Activated naive CD8-positive, alpha-beta T cell treated with anti-CD3 and anti-CD28 coated beads, Interleukin-2, amount 10 ng/mL, durations not matched to agents 7 days and 5 days (primary cell): ENCODE results near the gene ID1. TPM values are rescaled to one million over a fixed set of nuclear protein-coding genes. Genes with fewer than 3 reads are reported as not detected.

Source experiments
- ATAC-seq: fragments of 150-1000 bp; cut with Tn5 transposase; one replicate; pipeline ENCODE4 v1.10.0; 2021; ENCODE audit warnings: low read depth, moderate library complexity
- POLR2A ChIA-PET: fragments of 350-600 bp; sonication (Branson Sonifier 250); formaldehyde crosslinking; loops from one replicate; lab custom pipeline; 2021; ENCODE audit warnings: antibody characterized with exemption; lab: Charles Lee
- DNase-seq: peaks from one replicate; pipeline ENCODE4 v3.0.0; 2021
- H3K27ac Mint-ChIP-seq: one replicate; pipeline ENCODE4 v1.8.0; 2022; ENCODE audit warnings: mild to moderate bottlenecking, mixed read lengths
- H3K27me3 Mint-ChIP-seq: one replicate; pipeline ENCODE4 v1.8.0; 2022; ENCODE audit warnings: mild to moderate bottlenecking, moderate library complexity, mixed read lengths
- H3K36me3 Mint-ChIP-seq: one replicate; pipeline ENCODE4 v1.8.0; 2021; ENCODE audit warnings: mild to moderate bottlenecking, mixed read lengths
- H3K4me1 Mint-ChIP-seq: one replicate; pipeline ENCODE4 v1.8.0; 2021; ENCODE audit warnings: mixed read lengths
- H3K4me3 Mint-ChIP-seq: one replicate; pipeline ENCODE4 v1.8.0; 2022; ENCODE audit warnings: mild to moderate bottlenecking, moderate library complexity, mixed read lengths
- H3K9me3 Mint-ChIP-seq: one replicate; pipeline ENCODE4 v1.8.0; 2021; ENCODE audit warnings: mixed read lengths
- total RNA-seq, 2 experiments: library from RNA; stranded (reverse); gene quantifications; one replicate each; pipeline ENCODE4 v1.2.3, GENCODE V29; 2021

The ID1 gene, protein sequence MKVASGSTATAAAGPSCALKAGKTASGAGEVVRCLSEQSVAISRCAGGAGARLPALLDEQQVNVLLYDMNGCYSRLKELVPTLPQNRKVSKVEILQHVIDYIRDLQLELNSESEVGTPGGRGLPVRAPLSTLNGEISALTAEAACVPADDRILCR
- total RNA-seq: 1 to 10 TPM in 1 of 2 experiments, under 1 TPM in 1; 0.72 to 1.2 TPM

DNA sequence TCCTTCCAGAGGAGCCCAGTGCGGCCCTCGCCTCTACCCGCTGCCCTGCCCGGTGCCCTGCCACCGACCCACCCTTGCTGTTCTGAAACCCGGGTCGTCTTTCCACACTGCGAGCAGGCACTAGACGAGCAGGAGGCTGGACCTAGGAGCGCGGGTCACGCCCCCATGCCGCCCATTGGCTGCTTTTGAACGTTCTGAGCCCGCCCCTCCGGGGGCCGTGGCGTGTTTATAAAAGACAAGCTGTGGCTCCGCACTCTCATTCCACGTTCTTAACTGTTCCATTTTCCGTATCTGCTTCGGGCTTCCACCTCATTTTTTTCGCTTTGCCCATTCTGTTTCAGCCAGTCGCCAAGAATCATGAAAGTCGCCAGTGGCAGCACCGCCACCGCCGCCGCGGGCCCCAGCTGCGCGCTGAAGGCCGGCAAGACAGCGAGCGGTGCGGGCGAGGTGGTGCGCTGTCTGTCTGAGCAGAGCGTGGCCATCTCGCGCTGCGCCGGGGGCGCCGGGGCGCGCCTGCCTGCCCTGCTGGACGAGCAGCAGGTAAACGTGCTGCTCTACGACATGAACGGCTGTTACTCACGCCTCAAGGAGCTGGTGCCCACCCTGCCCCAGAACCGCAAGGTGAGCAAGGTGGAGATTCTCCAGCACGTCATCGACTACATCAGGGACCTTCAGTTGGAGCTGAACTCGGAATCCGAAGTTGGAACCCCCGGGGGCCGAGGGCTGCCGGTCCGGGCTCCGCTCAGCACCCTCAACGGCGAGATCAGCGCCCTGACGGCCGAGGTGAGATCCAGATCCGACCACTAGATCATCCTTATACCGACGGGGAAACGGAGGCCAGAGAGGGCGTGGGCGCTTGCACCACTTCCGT lies at the start of gene ID1:
Gene ID1, plus strand, starts transcription at position 259 of the 871 bp plus-strand sequence. Its CDS starts 99 bp downstream, at position 358.
- H3K27ac Mint-ChIP-seq: peak within 1 kb of the TSS; percentile 11

DNA sequence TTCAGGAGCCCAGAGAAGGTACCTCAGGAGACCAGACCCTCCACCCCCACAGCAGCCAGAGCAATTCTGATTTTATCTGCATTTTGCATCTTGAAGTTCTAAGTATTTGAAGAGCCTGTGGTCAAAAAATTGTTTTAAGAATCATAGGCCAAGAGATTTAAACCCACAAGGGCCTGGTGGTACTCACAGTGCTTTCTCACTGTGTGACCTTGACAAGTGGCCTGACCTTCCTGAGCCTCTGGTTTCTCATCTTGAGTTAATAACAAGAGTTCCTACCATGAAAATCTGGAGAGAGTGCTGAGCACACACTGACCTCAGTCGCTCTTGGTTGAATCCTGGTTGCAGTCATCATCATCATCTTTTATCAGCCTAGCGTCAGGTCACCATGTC lies 45.4 kb upstream of the ID1 start:
- H3K9me3 Mint-ChIP-seq: no peaks in the 10 kb centered on the region
- peak overlapping the region; percentile 87 for H3K27ac Mint-ChIP-seq
- no peak overlapping the region for H3K4me3 Mint-ChIP-seq
- peaks cover 21% of the 10 kb centered on the region for H3K36me3 Mint-ChIP-seq
- H3K27me3 Mint-ChIP-seq: no peaks in the 10 kb centered on the region
- H3K4me1 Mint-ChIP-seq: peaks cover 17% of the 10 kb centered on the region
- peak; percentile 16 for ATAC-seq
- POLR2A ChIA-PET: interaction anchor here (1.0 to 1.3 kb wide), 3 partner anchors 13 to 53 kb away, joined by 3 to 6 read pairs (median 4); no protein-coding TSS in a partner anchor
- no peak for DNase-seq

More for the DNA sequence above, at the start of gene ID1:
- ATAC-seq: peak; percentile 90
- Mint-ChIP-seq H3K27me3 (peaks cover 70% of the 10 kb centered on the region), H3K36me3 (no peaks in the 10 kb centered on the region), H3K9me3 (no peaks in the 10 kb centered on the region), H3K4me1 (peaks cover 20% of the 10 kb centered on the region), H3K4me3 (peak within 1 kb of the TSS; percentile 84)
- POLR2A ChIA-PET: interaction anchor here (1.0 to 2.2 kb wide), 5 partner anchors 27 to 118 kb away, joined by 3 to 36 read pairs (median 9); no protein-coding TSS in a partner anchor
- peak; percentile 88 for DNase-seq

DNA sequence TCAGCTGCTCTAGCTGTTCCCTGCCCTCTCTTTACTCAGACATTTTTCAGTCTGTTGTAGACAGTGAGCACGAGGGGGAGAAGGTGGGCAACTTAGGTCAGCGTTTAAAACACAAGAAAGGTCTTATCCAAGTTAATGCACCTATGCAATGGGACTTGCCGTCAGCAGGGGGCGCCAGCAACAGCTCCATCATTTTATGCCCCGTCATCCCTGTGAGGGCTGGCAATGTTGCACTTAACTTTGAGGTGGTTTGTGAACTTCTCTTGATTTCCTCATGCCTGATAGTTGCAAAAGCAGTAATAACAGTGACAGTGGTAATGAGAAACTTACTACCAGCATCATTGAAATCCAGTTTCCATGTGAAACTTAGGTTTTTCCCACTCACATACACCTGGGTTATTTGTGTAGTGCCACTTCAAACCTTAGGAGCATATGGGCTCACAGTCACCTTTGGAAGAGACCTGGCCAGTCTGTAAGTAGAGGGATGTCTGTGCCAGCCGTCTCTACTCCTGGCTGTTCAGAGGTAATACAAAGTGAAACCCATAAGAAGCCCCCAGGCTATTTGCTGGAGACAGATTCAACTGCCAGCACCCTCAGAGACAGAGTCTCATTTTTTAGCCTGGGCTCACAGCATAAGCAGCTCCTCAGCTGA lies 44.9 kb upstream of the ID1 start:
- Mint-ChIP-seq H3K4me3 (no peak overlapping the region), H3K9me3 (no peaks in the 10 kb centered on the region), H3K27me3 (no peaks in the 10 kb centered on the region), H3K36me3 (peaks cover 21% of the 10 kb centered on the region), H3K4me1 (peaks cover 16% of the 10 kb centered on the region), H3K27ac (peak overlapping the region; percentile 87)
- peak; percentile 69 for ATAC-seq
- peak; percentile 82 for DNase-seq
- POLR2A ChIA-PET: interaction anchor here (1.0 to 1.3 kb wide), 4 partner anchors 13 to 164 kb away, joined by 3 to 6 read pairs (median 4); no protein-coding TSS in a partner anchor

DNA sequence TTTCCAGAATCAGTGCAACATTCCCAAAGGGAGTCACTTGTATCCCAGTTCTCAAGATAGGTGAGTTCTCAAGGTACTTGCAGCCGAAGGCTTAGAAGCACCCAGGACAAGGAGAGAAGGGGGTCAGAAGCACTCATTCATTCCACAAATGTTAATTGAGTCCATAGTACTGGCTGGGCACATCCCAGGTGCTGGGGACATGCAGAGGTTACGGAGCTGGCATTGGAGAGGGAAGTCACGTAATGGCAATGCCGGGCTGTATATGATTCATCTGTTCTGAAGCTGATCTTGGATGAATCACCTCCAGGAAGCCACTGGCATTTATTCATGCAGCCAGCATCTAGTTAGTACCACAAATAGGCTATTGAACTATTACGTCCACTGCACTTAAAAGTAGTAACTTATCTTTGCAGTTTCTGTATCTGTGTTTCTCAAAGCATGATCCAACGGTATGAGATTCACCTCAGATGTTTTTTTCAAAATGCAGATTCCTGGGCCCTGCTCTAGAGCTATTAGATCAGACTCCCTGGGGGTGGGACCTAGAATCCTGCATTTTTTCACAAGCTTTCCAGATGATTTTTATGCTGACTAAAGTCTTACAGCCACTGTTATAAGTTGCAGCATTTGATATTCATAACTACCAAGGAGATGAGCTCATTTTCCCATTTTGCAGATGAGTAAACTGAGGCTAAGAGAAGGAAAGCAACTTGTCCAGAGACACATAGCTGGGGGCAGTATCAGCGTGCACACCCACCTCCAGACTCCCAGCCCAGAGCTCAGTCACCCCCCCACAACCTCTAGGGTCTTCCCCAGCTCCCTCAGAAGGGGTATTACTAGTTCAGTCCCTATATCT lies 44.1 kb upstream of the ID1 start:
- Mint-ChIP-seq H3K9me3 (no peaks in the 10 kb centered on the region), H3K27ac (peak overlapping the region; percentile 87), H3K4me1 (peaks cover 19% of the 10 kb centered on the region), H3K4me3 (no peak overlapping the region), H3K36me3 (peaks cover 21% of the 10 kb centered on the region), H3K27me3 (no peaks in the 10 kb centered on the region)
- DNase-seq (no peak), ATAC-seq (no peak)
- POLR2A ChIA-PET: interaction anchor here (0.6 to 1.3 kb wide), 7 partner anchors 10 to 825 kb away, joined by 3 to 6 read pairs (median 3); no protein-coding TSS in a partner anchor

DNA sequence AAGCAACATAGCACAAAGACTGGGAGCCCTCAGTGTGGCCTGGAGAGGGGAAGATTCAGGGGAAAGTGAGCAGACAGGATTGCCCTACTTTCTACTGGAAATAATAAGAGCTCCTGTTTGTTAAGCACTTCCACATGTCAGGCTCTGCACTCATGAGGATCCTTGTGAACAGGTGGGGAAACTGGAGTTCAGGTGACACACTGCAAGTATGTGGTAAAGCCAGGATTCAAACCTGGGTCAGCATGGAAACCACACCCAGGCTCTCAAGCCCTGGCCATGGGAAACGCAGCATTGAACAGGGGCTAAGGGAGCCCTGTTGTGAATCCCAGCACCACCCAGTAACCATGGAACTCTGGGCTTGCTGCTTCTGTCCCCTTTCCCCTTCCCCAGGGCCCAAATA lies 42.8 kb upstream of the ID1 start:
- POLR2A ChIA-PET: interaction anchor here (1.0 to 1.4 kb wide), 5 partner anchors 11 to 177 kb away, joined by 3 to 6 read pairs (median 3); partner anchors contain the start of genes BCL2L1, ID1 and TPX2
- ATAC-seq (no peak), DNase-seq (no peak)
- Mint-ChIP-seq H3K36me3 (peaks cover 20% of the 10 kb centered on the region), H3K4me1 (peaks cover 23% of the 10 kb centered on the region), H3K27ac (no peak overlapping the region), H3K9me3 (no peaks in the 10 kb centered on the region), H3K4me3 (no peak overlapping the region), H3K27me3 (no peaks in the 10 kb centered on the region)

DNA sequence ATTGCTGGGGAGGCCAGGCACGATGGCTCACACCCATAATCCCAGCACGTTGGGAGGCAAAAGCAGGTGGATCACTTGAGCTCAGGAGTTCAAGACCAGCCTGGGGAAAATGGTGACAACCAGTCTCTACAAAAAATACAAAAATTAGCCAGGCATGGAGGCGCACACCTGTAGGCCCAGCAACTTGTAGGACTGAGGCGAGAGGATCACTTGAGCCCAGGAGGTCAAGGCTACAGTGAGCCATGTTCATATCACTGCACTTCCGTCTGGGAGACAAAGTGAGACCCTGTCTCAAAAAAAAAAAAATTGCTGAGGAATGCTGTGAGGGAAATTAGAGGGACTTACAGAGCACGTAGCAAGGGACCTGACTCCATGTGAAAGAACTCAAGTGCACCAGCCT lies 40.8 kb upstream of the ID1 start:
- POLR2A ChIA-PET: no interaction called here
- Mint-ChIP-seq H3K9me3 (no peaks in the 10 kb centered on the region), H3K4me1 (peaks cover 16% of the 10 kb centered on the region), H3K36me3 (peaks cover 14% of the 10 kb centered on the region), H3K27ac (peak overlapping the region; percentile 48), H3K4me3 (no peak overlapping the region), H3K27me3 (no peaks in the 10 kb centered on the region)
- no peak for ATAC-seq
- DNase-seq: no peak

DNA sequence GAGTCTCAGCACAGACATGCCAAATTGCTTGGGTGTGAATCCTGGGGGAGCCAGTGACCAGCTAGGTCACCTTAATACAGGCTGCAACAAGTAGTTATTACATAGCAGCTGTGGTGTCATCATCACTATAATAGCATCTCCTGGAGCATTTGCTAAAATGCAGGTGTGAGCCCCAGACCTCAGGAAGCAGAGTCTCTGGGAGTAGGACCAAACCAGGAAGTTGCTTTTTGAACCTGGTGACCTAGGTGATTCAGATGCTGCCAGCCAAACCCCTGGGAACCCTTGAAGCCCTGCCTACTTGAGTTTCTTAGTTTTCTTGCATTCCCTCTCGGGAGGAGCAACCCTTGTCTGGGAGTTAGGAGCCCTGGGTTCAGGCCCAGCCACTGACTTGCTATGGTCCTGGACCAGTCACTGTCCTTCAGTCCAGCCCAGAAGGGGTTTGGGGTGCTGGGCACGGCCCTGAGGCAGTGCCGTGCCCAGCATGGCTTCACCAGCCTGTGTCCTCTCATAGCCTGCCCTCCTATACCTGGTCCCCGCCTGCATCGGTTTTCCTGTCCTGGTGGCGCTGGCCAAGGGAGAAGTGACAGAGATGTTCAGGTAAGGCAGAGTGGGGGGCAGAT lies 39.3 kb upstream of the ID1 start:
- peaks cover 12% of the 10 kb centered on the region for H3K36me3 Mint-ChIP-seq
- H3K4me1 Mint-ChIP-seq: peaks cover 10% of the 10 kb centered on the region
- no peak overlapping the region for H3K27ac Mint-ChIP-seq
- POLR2A ChIA-PET: interaction anchor here (0.5 kb wide), 1 partner anchor 51 kb away, joined by 3 read pairs; the partner anchor contains the start of gene HM13
- no peaks in the 10 kb centered on the region for H3K27me3 Mint-ChIP-seq
- no peak for DNase-seq
- ATAC-seq: no peak
- no peaks in the 10 kb centered on the region for H3K9me3 Mint-ChIP-seq
- H3K4me3 Mint-ChIP-seq: no peak overlapping the region

DNA sequence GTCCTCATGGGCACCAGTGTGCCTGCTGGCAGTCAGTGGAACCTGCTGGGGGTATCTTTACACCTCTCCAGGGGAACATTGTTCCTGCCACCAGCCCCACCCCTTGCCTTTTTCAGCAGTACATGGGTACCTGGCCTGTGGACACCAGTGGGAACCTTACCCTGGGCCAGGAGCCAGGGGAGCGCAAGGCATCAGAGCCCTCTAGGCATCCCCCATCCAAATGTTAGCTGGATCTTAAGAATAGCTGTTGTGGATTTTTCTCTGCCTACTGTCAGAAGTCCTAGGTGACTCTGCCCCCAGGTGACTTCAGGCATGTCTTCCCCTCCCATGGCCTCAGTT lies 38.8 kb upstream of the ID1 start:
- Mint-ChIP-seq H3K27me3 (no peaks in the 10 kb centered on the region), H3K27ac (no peak overlapping the region), H3K36me3 (peaks cover 10% of the 10 kb centered on the region), H3K4me3 (no peak overlapping the region), H3K9me3 (no peaks in the 10 kb centered on the region), H3K4me1 (peaks cover 10% of the 10 kb centered on the region)
- POLR2A ChIA-PET: no interaction called here
- no peak for DNase-seq
- ATAC-seq: no peak

DNA sequence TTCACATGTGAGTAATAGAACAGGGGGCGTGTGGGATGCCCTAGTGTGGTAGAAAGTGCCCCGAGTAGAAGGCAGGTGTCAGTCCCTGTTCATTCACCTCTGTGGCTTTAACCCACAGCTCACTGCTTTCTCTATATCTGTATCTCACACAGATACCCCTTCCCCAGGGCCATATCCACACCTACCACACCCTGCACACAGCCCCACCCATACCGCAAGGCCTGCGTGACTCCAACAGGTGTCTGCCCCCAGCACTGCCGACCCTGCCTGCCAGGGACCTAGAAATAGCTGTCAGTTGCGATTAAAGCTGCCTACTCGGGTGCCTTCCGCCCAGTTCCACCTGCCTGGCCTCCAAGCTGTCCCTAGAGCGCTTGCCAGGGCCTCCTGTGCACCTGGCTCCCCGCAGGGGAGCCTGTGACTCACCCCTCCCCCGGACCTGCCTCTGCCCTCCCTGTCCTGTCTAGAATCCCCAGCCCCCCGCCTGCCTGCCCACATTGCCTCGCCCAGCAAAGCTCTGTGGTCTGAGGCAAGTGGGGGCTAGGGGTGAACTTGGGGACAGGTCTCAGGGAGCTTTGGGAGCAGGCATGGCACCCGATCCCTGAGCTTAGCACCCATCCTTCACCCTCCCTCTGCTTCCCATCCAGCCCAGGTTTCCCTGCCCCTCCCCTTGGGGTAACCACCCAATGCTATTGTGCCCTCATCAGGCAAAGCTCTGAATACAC lies 38.3 kb upstream of the ID1 start:
- no peak overlapping the region for H3K4me3 Mint-ChIP-seq
- POLR2A ChIA-PET: interaction anchor here (0.6 to 0.8 kb wide), 2 partner anchors 11 to 36 kb away, joined by 3 to 4 read pairs; no protein-coding TSS in a partner anchor
- peaks cover 8% of the 10 kb centered on the region for H3K36me3 Mint-ChIP-seq
- no peaks in the 10 kb centered on the region for H3K9me3 Mint-ChIP-seq
- ATAC-seq (no peak), DNase-seq (no peak)
- H3K4me1 Mint-ChIP-seq: peaks cover 10% of the 10 kb centered on the region
- no peaks in the 10 kb centered on the region for H3K27me3 Mint-ChIP-seq
- H3K27ac Mint-ChIP-seq: peak overlapping the region; percentile 56

DNA sequence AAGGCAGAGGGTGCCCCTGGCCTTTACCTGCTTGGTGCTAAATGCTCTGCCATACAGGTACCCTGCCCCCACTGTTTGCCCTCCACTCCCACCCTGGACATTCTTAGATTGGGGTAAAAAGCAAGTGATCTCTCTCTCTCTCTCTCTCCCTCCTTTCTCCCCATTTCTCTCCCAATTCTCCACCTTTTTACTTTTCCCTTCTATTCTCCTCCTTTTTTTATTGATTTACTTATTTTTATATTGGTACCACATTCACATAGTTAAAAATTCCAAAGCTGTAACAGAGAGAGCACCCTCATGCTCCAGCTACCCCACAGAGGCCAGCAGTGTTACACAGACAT lies 37.7 kb upstream of the ID1 start:
- ATAC-seq (no peak), DNase-seq (no peak)
- H3K9me3 Mint-ChIP-seq: no peaks in the 10 kb centered on the region
- no peaks in the 10 kb centered on the region for H3K27me3 Mint-ChIP-seq
- peaks cover 13% of the 10 kb centered on the region for H3K4me1 Mint-ChIP-seq
- no peak overlapping the region for H3K4me3 Mint-ChIP-seq
- POLR2A ChIA-PET: interaction anchor here (0.6 to 2.8 kb wide), 5 partner anchors 10 to 45 kb away, joined by 3 to 10 read pairs (median 3); partner anchors contain the start of gene ID1
- peaks cover 8% of the 10 kb centered on the region for H3K36me3 Mint-ChIP-seq
- peak overlapping the region; percentile 51 for H3K27ac Mint-ChIP-seq

DNA sequence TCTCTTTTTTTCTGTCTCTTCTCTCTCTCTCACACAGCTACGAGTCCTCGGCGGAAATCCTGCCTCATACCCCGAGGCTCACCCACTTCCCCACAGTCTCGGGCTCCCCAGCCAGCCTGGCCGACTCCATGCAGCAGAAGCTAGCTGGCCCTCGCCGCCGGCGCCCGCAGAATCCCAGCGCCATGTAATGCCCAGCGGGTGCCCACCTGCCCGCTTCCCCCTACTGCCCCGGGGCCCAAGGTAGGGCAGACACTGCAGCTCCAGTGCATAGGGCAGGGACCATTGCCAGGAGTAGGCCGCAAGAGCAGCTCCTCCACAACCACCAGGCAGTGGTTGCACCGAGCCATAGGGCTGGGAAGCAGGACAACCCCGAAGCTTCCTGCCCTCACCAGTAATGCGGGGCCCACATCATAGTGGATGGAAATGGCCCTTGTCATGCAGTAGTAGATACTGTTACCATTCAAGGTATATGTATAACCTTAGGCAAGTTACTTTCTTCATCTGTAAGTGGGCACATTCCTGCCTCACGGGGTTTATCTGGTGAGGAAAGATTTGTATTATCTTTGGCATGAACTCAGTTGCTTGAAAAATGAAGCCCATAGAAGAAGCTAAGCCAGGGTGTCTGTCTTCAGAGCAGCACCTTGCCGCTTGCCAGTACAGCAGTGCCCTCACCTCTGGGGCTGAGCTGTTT lies 36.9 kb upstream of the ID1 start:
- Mint-ChIP-seq H3K4me1 (peaks cover 14% of the 10 kb centered on the region), H3K27me3 (no peaks in the 10 kb centered on the region), H3K9me3 (no peaks in the 10 kb centered on the region), H3K4me3 (no peak overlapping the region), H3K27ac (peak overlapping the region; percentile 60), H3K36me3 (peaks cover 6% of the 10 kb centered on the region)
- POLR2A ChIA-PET: interaction anchor here (0.5 to 2.8 kb wide), 4 partner anchors 19 to 45 kb away, joined by 3 to 10 read pairs (median 4); partner anchors contain the start of gene ID1
- ATAC-seq (no peak), DNase-seq (no peak)
